Lung (tissue), 12 donors: Measurements from ENCODE around the gene RCOR1. TPM values are rescaled to one million over a fixed set of nuclear protein-coding genes. Genes with fewer than 3 reads are reported as not detected.

Experiments
- ATAC-seq: fragments of 200-7000 bp; cut with Tn5 transposase; one replicate; pipeline ENCODE4 v1.9.1; 2020; ENCODE audit warnings: moderate number of reproducible peaks; ENCODE audit not compliant: insufficient read depth, low FRiP score
- DNase-seq, 3 donors: peaks; one replicate each; pipeline ENCODE4 v3.0.0-alpha.2; 2013 to 2017
- H3K27ac ChIP-seq, 2 donors: one replicate each; pipeline ENCODE4 v1.5.1; 2013; ENCODE audit warnings: mild to moderate bottlenecking in 2 of 2, moderate library complexity in 2 of 2, control low read depth in 1 of 2, inconsistent platforms in 1 of 2, low read depth in 1 of 2, low read length in 1 of 2
- H3K27me3 ChIP-seq, 3 donors: one replicate each; pipeline ENCODE4 v1.5.1; 2013; ENCODE audit warnings: low read length in 2 of 3; ENCODE audit not compliant: control insufficient read depth in 3 of 3, insufficient read depth in 3 of 3
- H3K36me3 ChIP-seq, 4 donors: one replicate each; pipeline ENCODE4 v1.5.1; 2013; ENCODE audit warnings: low read length in 4 of 4, mild to moderate bottlenecking in 1 of 4, moderate library complexity in 1 of 4; ENCODE audit not compliant: control insufficient read depth in 4 of 4, insufficient read depth in 4 of 4
- H3K4me1 ChIP-seq, 5 donors: one replicate each; pipeline ENCODE4 v1.5.1; 2013; ENCODE audit warnings: low read length in 5 of 5, mild to moderate bottlenecking in 2 of 5, moderate library complexity in 1 of 5; ENCODE audit not compliant: control insufficient read depth in 5 of 5, insufficient read depth in 5 of 5
- H3K4me3 ChIP-seq: one replicate; pipeline ENCODE4 v1.5.1; 2013; ENCODE audit warnings: mild to moderate bottlenecking, control low read depth, moderate library complexity
- H3K9ac ChIP-seq, 2 donors: one replicate each; pipeline ENCODE4 v1.5.1; 2013; ENCODE audit warnings: low read length in 2 of 2, control low read depth in 1 of 2; ENCODE audit not compliant: insufficient read depth in 1 of 2
- H3K9me3 ChIP-seq, 4 donors: one replicate each; pipeline ENCODE4 v1.5.1; 2013; ENCODE audit warnings: low read length in 3 of 4, mild to moderate bottlenecking in 1 of 4, moderate library complexity in 1 of 4; ENCODE audit not compliant: control insufficient read depth in 4 of 4, insufficient read depth in 3 of 4
- CTCF ChIP-seq: IDR thresholded peaks from 2 replicates; pipeline ENCODE4 v1.5.1; 2012; ENCODE audit warnings: mild to moderate bottlenecking; ENCODE audit errors: control extremely low read depth, extremely low read depth
- WGBS, 2 donors: extraction: QIAGEN DNeasy Blood & Tissue Kit; methylation state at CpG; one replicate each; pipeline ENCODE4 v1.1.7; 2013; 5-methylcytosine and 5-hydroxymethylcytosine counted together
- polyA plus RNA-seq, 2 donors: library from polyadenylated mRNA; stranded (reverse); fragments of 200-250 nt; gene quantifications; one replicate each; pipeline ENCODE4 v1.2.1, GENCODE V29; 2013
- total RNA-seq, 2 donors: library from RNA; depleted of rRNA in 1 of 2; stranded (reverse); fragments of >200 nt in 1 of 2; gene quantifications; one replicate each; pipeline ENCODE4 v1.2.1, GENCODE V29; 2014 to 2021
- donor health status: control.
- donor health status: control.
- donor health status: Bipolar disorder and iron deficiency.
- donor health status: healthy.
- donor health status: DM: yes; HTN: yes; CAD: no.

RCOR1 gene
- total and polyA plus RNA-seq, 4 donors = 7.9 to 63.9 (median 22.4) TPM

GRCh38 chr14:102693006-102693755, 100.7 kb downstream of the RCOR1 start:
- no peak overlapping the region for H3K27ac ChIP-seq
- H3K9ac ChIP-seq = no peak overlapping the region
- 63 to 80% methylated on average over 4 of the region's 4 CpGs for WGBS, 2 donors
- H3K36me3 ChIP-seq = no peaks in the 10 kb centered on the region
- no peaks in the 10 kb centered on the region for H3K27me3 ChIP-seq
- ATAC-seq = no peak
- no peak overlapping the region for H3K4me3 ChIP-seq
- peak in 2 of 3 donors; percentile 44 to 65 for DNase-seq
- no peaks in the 10 kb centered on the region for H3K9me3 ChIP-seq
- TF ChIP-seq CTCF = no peak
- peaks cover 7 to 19% (median 13%) of the 10 kb centered on the region in 5 donors for H3K4me1 ChIP-seq

GRCh38 chr14:102694530-102695166, 102.2 kb downstream of the RCOR1 start:
- WGBS, 2 donors = 22 to 23% methylated on average over 7 of the region's 7 CpGs
- ATAC-seq (peak; percentile 60), DNase-seq (peak; percentile 65 to 88 (median 87))
- H3K27ac ChIP-seq = no peak overlapping the region
- no peaks in the 10 kb centered on the region for H3K9me3 ChIP-seq
- TF ChIP-seq CTCF = peak; percentile 57
- H3K27me3 ChIP-seq = no peaks in the 10 kb centered on the region
- peaks cover 3 to 19% (median 15%) of the 10 kb centered on the region in 5 donors for H3K4me1 ChIP-seq
- H3K4me3 ChIP-seq = no peak overlapping the region
- H3K36me3 ChIP-seq = no peaks in the 10 kb centered on the region
- H3K9ac ChIP-seq = no peak overlapping the region

- no peak for ATAC-seq
- WGBS, 2 donors = 59 to 67% methylated on average over 3 of the region's 3 CpGs
- H3K4me3 ChIP-seq = no peak overlapping the region
- no peak for TF ChIP-seq CTCF
- H3K4me1 ChIP-seq = peaks cover 3 to 19% (median 15%) of the 10 kb centered on the region in 5 donors
- no peak overlapping the region for H3K27ac ChIP-seq
- no peaks in the 10 kb centered on the region for H3K27me3 ChIP-seq
- no peaks in the 10 kb centered on the region for H3K36me3 ChIP-seq
- H3K9ac ChIP-seq = no peak overlapping the region
- H3K9me3 ChIP-seq = no peaks in the 10 kb centered on the region
- DNase-seq = no peak
These were observed 102.7 kb downstream of the RCOR1 start for GRCh38 chr14:102695167-102695555.
